ENCODE data around the gene BFSP2. TPM values are rescaled to one million over a fixed set of nuclear protein-coding genes. Genes with fewer than 3 reads are reported as not detected.

BFSP2 gene
- total and polyA plus RNA-seq, 2 of the 13 experiments (the other 11 are each of a cell fraction or from before 2014, with no cell fraction given), result not detected

DNA sequence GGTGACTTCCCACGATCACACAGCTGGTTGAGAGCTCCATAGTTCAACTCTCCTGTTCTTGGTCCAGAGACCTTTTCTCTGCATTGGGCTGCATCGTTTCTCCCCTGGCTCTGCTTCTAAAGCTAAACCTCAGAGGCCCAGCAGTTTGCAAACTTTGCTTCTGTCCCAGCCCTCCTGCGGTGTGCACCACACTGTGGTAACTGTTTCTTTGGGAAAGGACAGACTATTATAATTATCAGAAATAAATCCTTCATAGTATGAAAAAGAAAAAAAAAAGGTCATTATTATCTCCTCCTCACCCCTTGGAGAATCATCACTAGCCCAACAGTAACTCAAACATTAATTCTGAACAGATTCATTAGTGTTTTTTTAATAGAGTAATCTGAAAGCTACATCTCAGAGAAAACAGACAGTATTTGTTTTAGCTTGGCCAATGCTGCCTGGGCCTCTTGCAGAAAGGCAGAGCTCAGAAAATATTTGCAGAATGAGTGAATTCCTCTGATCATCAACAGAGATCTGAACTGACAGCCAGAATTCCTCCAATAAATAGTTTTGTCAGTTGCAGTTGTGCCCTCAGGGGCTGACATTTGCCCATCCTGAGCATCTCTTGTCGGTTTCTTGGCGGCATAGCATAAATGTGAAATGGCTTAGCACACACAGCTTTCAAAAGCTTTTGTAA lies 52.9 kb downstream of the BFSP2 start:
- Histone ChIP-seq H3K9ac (ENCODE audit: insufficient read depth, low read depth, low read length) (no peak overlapping the region), H3K27me3 (ENCODE audit: control insufficient read depth in 1 of 2, insufficient read depth in 2 of 2, low read length in 2 of 2) (no peaks in the 10 kb centered on the region), H3K4me1 (ENCODE audit: insufficient read depth, low read length) (peaks cover 39% of the 10 kb centered on the region), H3K27ac (ENCODE audit: extremely low read length, insufficient read depth, low read length) (peak overlapping the region; percentile 43), H3K4me3 (replicated peaks in 1 of 3; ENCODE audit: insufficient read depth in 1 of 3, low read depth in 2 of 3, low read length in 3 of 3) (peak overlapping the region in 1 of 3 experiments; percentile 29; a peak in 1 of 6 replicates), H3K4me2 (ENCODE audit: low read depth, low read length) (peak overlapping the region; percentile 56), H4K20me1 (ENCODE audit: insufficient read depth, low read length) (no peaks in the 10 kb centered on the region), H2AFZ (ENCODE audit: low read length) (no peak overlapping the region), H3K36me3 (replicated peaks in 1 of 2; ENCODE audit: control insufficient read depth in 1 of 2, insufficient read depth in 2 of 2, low read length in 2 of 2) (no peaks in the 10 kb centered on the region), H3K79me2 (ENCODE audit: insufficient read depth, low read length) (no peaks in the 10 kb centered on the region), H3K9me3 (ENCODE audit: low read length) (no peaks in the 10 kb centered on the region)
- in situ Hi-C loops (cut with HindIII; ENCODE audit: extremely low pct_ligation_motif_present, low pct_unique_long_range_greater_than_20kb) (no loop called here), intact Hi-C loops (cut with micrococcal nuclease; ENCODE audit: unreplicated experiment) (no loop called here)
- ChIA-PET POLR2A (interaction anchor here (0.7 to 1.5 kb wide), 6 partner anchors 11 to 217 kb away, joined by 3 to 10 read pairs (median 4); partner anchors contain the start of gene CDV3), CTCF (ENCODE audit: low intra/inter-chr PET ratio, low total read pairs) (no interaction called here)
- DNase-seq (ENCODE audit: low spot score) (peak; percentile 78), FAIRE-seq (peak; percentile 57), ATAC-seq (peak; percentile 94)
- BruUV-seq (replicated peaks), result no TSS peak
- 1% methylated on average over 5 of the region's 5 CpGs for WGBS (ENCODE audit: low lambda C conversion rate)
- peak; percentile 23; the same call in 1 of the 2 replicates for TF ChIP-seq HNF4A (CRISPR knock-in tag; IDR thresholded peaks at IDR 0.05)
- TF ChIP-seq TCF7 (IDR thresholded peaks at IDR 0.05; ENCODE audit: low read depth), result 0 out of 2 replicates have a peak, but pooled peaks have one; percentile 22
- TF ChIP-seq SALL1 (CRISPR knock-in tag; IDR thresholded peaks at IDR 0.05), result peak; percentile 35; the same call in 1 of the 2 replicates
- 0 out of 2 replicates have a peak, but pooled peaks have one; percentile 34 for TF ChIP-seq CREM (IDR thresholded peaks at IDR 0.05)
- TF ChIP-seq CREM (CRISPR knock-in tag; IDR thresholded peaks at IDR 0.05), result no peak
- TF ChIP-seq MAFK (conservative IDR thresholded peaks at IDR 0.05 in 1 of 2, IDR thresholded peaks at IDR 0.05 in 1 of 2; ENCODE audit: low read length in 2 of 2), result peak; percentile 13 to 28; a peak in 1 of 4 replicates
- TF ChIP-seq FOXA1 (IDR thresholded peaks at IDR 0.05), result no peak
- peak; percentile 47; the same call in 1 of the 2 replicates for TF ChIP-seq FOXA1 (CRISPR knock-in tag; IDR thresholded peaks at IDR 0.05)
- TF ChIP-seq ZNF879 (CRISPR knock-in tag; IDR thresholded peaks at IDR 0.05), result no peak
- TF ChIP-seq, protein P1, sequence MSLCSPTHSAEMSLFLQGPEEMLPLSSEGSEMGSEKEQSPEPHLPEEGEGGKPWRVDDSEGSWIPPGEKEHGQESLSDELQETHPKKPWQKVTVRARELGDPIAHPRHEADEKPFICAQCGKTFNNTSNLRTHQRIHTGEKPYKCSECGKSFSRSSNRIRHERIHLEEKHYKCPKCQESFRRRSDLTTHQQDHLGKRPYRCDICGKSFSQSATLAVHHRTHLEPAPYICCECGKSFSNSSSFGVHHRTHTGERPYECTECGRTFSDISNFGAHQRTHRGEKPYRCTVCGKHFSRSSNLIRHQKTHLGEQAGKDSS (CRISPR knock-in tag; IDR thresholded peaks at IDR 0.05; ENCODE audit: borderline replicate concordance, low read depth), result no peak
- TF ChIP-seq, protein P2, sequence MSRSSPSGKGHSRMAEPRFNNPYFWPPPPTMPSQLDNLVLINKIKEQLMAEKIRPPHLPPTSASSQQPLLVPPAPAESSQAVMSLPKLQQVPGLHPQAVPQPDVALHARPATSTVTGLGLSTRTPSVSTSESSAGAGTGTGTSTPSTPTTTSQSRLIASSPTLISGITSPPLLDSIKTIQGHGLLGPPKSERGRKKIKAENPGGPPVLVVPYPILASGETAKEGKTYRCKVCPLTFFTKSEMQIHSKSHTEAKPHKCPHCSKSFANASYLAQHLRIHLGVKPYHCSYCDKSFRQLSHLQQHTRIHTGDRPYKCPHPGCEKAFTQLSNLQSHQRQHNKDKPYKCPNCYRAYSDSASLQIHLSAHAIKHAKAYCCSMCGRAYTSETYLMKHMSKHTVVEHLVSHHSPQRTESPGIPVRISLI (CRISPR knock-in tag; IDR thresholded peaks at IDR 0.05; ENCODE audit: borderline replicate concordance), result peak; percentile 30; the same call in 1 of the 2 replicates
- peak; percentile 42 for TF ChIP-seq TEAD3 (CRISPR knock-in tag; optimal IDR thresholded peaks at IDR 0.05; ENCODE audit: borderline replicate concordance)
- TF ChIP-seq, protein P3, sequence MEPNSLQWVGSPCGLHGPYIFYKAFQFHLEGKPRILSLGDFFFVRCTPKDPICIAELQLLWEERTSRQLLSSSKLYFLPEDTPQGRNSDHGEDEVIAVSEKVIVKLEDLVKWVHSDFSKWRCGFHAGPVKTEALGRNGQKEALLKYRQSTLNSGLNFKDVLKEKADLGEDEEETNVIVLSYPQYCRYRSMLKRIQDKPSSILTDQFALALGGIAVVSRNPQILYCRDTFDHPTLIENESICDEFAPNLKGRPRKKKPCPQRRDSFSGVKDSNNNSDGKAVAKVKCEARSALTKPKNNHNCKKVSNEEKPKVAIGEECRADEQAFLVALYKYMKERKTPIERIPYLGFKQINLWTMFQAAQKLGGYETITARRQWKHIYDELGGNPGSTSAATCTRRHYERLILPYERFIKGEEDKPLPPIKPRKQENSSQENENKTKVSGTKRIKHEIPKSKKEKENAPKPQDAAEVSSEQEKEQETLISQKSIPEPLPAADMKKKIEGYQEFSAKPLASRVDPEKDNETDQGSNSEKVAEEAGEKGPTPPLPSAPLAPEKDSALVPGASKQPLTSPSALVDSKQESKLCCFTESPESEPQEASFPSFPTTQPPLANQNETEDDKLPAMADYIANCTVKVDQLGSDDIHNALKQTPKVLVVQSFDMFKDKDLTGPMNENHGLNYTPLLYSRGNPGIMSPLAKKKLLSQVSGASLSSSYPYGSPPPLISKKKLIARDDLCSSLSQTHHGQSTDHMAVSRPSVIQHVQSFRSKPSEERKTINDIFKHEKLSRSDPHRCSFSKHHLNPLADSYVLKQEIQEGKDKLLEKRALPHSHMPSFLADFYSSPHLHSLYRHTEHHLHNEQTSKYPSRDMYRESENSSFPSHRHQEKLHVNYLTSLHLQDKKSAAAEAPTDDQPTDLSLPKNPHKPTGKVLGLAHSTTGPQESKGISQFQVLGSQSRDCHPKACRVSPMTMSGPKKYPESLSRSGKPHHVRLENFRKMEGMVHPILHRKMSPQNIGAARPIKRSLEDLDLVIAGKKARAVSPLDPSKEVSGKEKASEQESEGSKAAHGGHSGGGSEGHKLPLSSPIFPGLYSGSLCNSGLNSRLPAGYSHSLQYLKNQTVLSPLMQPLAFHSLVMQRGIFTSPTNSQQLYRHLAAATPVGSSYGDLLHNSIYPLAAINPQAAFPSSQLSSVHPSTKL (CRISPR knock-in tag; IDR thresholded peaks at IDR 0.05), result peak; percentile 32; the same call in 1 of the 2 replicates
- TF ChIP-seq, protein P4, sequence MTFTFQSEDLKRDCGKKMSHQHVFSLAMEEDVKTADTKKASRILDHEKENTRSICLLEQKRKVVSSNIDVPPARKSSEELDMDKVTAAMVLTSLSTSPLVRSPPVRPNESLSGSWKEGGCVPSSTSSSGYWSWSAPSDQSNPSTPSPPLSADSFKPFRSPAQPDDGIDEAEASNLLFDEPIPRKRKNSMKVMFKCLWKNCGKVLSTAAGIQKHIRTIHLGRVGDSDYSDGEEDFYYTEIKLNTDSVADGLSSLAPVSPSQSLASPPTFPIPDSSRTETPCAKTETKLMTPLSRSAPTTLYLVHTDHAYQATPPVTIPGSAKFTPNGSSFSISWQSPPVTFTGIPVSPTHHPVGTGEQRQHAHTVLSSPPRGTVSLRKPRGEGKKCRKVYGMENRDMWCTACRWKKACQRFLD (CRISPR knock-in tag; IDR thresholded peaks at IDR 0.05; ENCODE audit: borderline replicate concordance), result no peak
- TF ChIP-seq FOXA3 (CRISPR knock-in tag; IDR thresholded peaks at IDR 0.05), result peak; percentile 42; the same call in 1 of the 2 replicates
- no peak for TF ChIP-seq FOXP1 (IDR thresholded peaks at IDR 0.05)
- TF ChIP-seq FOXP1 (CRISPR knock-in tag; IDR thresholded peaks at IDR 0.05), result peak; percentile 46; the same call in 1 of the 2 replicates
- no peak for TF ChIP-seq CBFB (CRISPR knock-in tag; IDR thresholded peaks at IDR 0.05)
- peak; percentile 16; the same call in 1 of the 2 replicates for TF ChIP-seq FOXJ3 (CRISPR knock-in tag; IDR thresholded peaks at IDR 0.05; ENCODE audit: borderline replicate concordance)
